ENCODE data around the gene ANKRD40. TPM values are rescaled to one million over a fixed set of nuclear protein-coding genes. Genes with fewer than 3 reads are reported as not detected.

Gene ANKRD40
- total and polyA plus RNA-seq, 9 of the 15 experiments (the other 6 are each of a cell fraction or from before 2014, with no cell fraction given), result 9.0 to 28.9 (median 27.7) TPM

- no peak overlapping the region for H3K4me2 ChIP-seq (ENCODE audit: insufficient read depth, low read length)
- FAIRE-seq (no peak), ATAC-seq (peak; percentile 43), DNase-seq (ENCODE audit: extremely low read depth in 1 of 4, low spot score in 3 of 4) (peak in 1 of 4 experiments; percentile 28)
- in situ Hi-C loops (cut with MboI), result no loop called here
- intact Hi-C loops (cut with micrococcal nuclease), result loop anchor here (5.0 kb wide), 1 partner anchor 202 kb away; no protein-coding TSS in a partner anchor
- no peaks in the 10 kb centered on the region for H3K36me3 ChIP-seq (ENCODE audit: control insufficient read depth, insufficient read depth, low read length)
- H3K27ac ChIP-seq (ENCODE audit: extremely low read depth, low read depth, low read length), result no peak overlapping the region
- WGBS (ENCODE audit: insufficient coverage, low coverage, missing lambda C conversion rate), result 44% methylated on average over 15 of the region's 15 CpGs
- no TSS peak for BruUV-seq (replicated peaks)
- no peaks in the 10 kb centered on the region for H3K9me3 ChIP-seq (replicated peaks; ENCODE audit: control insufficient read depth, insufficient read depth, low read depth, low read length)
- peaks cover 2 to 6% of the 10 kb centered on the region in 2 experiments; a peak in 3 of 5 replicates for H3K27me3 ChIP-seq (ENCODE audit: control insufficient read depth in 2 of 2, insufficient read depth in 2 of 2, low read length in 2 of 2)
- peaks cover 4 to 16% of the 10 kb centered on the region in 2 experiments; a peak in 3 of 5 replicates for H3K4me1 ChIP-seq (replicated peaks in 1 of 2; ENCODE audit: control insufficient read depth in 2 of 2, insufficient read depth in 2 of 2, low read length in 2 of 2)
- POLR2A ChIA-PET, result interaction anchor here (0.5 to 1.7 kb wide), 11 partner anchors 8 to 303 kb away, joined by 3 to 5 read pairs (median 4); partner anchors contain the start of gene LUC7L3
- no peak overlapping the region for H3K4me3 ChIP-seq
- H3K9me1 ChIP-seq (ENCODE audit: control insufficient read depth, insufficient read depth, low read length), result no peaks in the 10 kb centered on the region
- H3K79me2 ChIP-seq (ENCODE audit: control insufficient read depth, insufficient read depth, low read length), result no peaks in the 10 kb centered on the region
- CTCF ChIA-PET (ENCODE audit: low intra/inter-chr PET ratio), result no interaction called here
- H4K20me1 ChIP-seq (replicated peaks; ENCODE audit: control insufficient read depth, insufficient read depth, low read length), result no peaks in the 10 kb centered on the region
- peak overlapping the region in 1 of 2 experiments; percentile 31; a peak in 1 of 4 replicates for H3K9ac ChIP-seq (ENCODE audit: insufficient read depth in 1 of 2, low read depth in 2 of 2, low read length in 2 of 2)
- H2AFZ ChIP-seq (ENCODE audit: low read depth, low read length), result 0 out of 2 replicates have a peak overlapping the region, but pooled peaks have one; percentile 53
- TF ChIP-seq HMG20B (CRISPR knock-in tag; IDR thresholded peaks at IDR 0.05) (no peak), ZNF184 (CRISPR knock-in tag; IDR thresholded peaks at IDR 0.05) (no peak), MBD1 (CRISPR knock-in tag; IDR thresholded peaks at IDR 0.05) (no peak), ZFP36 (IDR thresholded peaks at IDR 0.05; ENCODE audit: low read depth, low read length, partially characterized antibody) (peak; percentile 86), ZNF133 (CRISPR knock-in tag; IDR thresholded peaks at IDR 0.05) (no peak), STAG1 (CRISPR knock-in tag; IDR thresholded peaks at IDR 0.05; ENCODE audit: borderline replicate concordance) (no peak), KLF16 (IDR thresholded peaks at IDR 0.05) (no peak), SMARCA5 (IDR thresholded peaks at IDR 0.05) (peak; percentile 64; the same call in 1 of the 2 replicates), KDM1A (IDR thresholded peaks at IDR 0.05) (peak in 1 of 2 experiments; percentile 49; a peak in 2 of 4 replicates), NFIC (IDR thresholded peaks at IDR 0.05) (no peak), TRIM28 (IDR thresholded peaks at IDR 0.05) (no peak), CBFB (CRISPR knock-in tag; IDR thresholded peaks at IDR 0.05) (peak; percentile 68; the same call in 1 of the 2 replicates), SRF (CRISPR knock-in tag; IDR thresholded peaks at IDR 0.05) (peak in 1 of 2 experiments; percentile 51; a peak in 1 of 4 replicates), TAL1 (IDR thresholded peaks at IDR 0.05) (no peak), PHF21A (IDR thresholded peaks at IDR 0.05; ENCODE audit: borderline replicate concordance, low read depth) (no peak), ZNF444 (CRISPR knock-in tag; IDR thresholded peaks at IDR 0.05) (no peak)
- TF ChIP-seq, protein P1, sequence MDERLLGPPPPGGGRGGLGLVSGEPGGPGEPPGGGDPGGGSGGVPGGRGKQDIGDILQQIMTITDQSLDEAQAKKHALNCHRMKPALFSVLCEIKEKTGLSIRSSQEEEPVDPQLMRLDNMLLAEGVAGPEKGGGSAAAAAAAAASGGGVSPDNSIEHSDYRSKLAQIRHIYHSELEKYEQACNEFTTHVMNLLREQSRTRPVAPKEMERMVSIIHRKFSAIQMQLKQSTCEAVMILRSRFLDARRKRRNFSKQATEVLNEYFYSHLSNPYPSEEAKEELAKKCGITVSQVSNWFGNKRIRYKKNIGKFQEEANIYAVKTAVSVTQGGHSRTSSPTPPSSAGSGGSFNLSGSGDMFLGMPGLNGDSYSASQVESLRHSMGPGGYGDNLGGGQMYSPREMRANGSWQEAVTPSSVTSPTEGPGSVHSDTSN (CRISPR knock-in tag; IDR thresholded peaks at IDR 0.05; ENCODE audit: low read depth), result no peak
- TF ChIP-seq, protein P1 (tag; conservative IDR thresholded peaks at IDR 0.05; ENCODE audit: low read depth), result no peak
- TF ChIP-seq, protein P2, sequence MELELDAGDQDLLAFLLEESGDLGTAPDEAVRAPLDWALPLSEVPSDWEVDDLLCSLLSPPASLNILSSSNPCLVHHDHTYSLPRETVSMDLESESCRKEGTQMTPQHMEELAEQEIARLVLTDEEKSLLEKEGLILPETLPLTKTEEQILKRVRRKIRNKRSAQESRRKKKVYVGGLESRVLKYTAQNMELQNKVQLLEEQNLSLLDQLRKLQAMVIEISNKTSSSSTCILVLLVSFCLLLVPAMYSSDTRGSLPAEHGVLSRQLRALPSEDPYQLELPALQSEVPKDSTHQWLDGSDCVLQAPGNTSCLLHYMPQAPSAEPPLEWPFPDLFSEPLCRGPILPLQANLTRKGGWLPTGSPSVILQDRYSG (tag; conservative IDR thresholded peaks at IDR 0.05; ENCODE audit: low read depth), result no peak
These were observed 22.9 kb downstream of the ANKRD40 start for GRCh38 chr17:50684612-50685333.
